Mesenteric fat pad (tissue), 1 donor: Measurements from ENCODE around the gene NTF3. TPM values are rescaled to one million over a fixed set of nuclear protein-coding genes. Genes with fewer than 3 reads are reported as not detected.

Experiments used
- DNase-seq: peaks from one replicate; pipeline ENCODE4 v3.0.0-alpha.2; 2020; ENCODE audit warnings: low spot score
- long read RNA-seq: library from polyadenylated mRNA; unstranded; transcript quantifications from one replicate; pipeline ENCODE4 v2.0.0, GENCODE V29; 2020
- total RNA-seq: library from RNA; stranded (reverse); fragmentation: NEBNext Ultra II Directional; extraction: Animal tissue kit (Norgen Biotek cat#: 25700); gene quantifications from one replicate; pipeline ENCODE4 v1.2.1, GENCODE V29; 2021
- donor health status: DM: yes; HTN: yes; CAD: no.

NTF3 gene
- 0.84 TPM for total RNA-seq
- long read RNA-seq, partial matches to known transcripts = 0 of 2 reads
- long read RNA-seq, other reads (novel, unspliced or antisense) = 0 of 2 reads

GRCh38 chr12:5432011-5432400 is at the start of gene NTF3:
TSS of gene NTF3 (plus strand) at chr12:5432108. CDS start at chr12:5432325, 217 bp downstream.
- DNase-seq = no peak

- no peak for DNase-seq
These were observed 47.9 kb upstream of the NTF3 start for GRCh38 chr12:5384015-5384414.

GRCh38 chr12:5388581-5389535 is 43.0 kb upstream of the NTF3 start:
- no peak for DNase-seq

GRCh38 chr12:5390174-5390799 is 41.6 kb upstream of the NTF3 start:
- no peak for DNase-seq

- DNase-seq = no peak
These were observed 40.3 kb upstream of the NTF3 start for GRCh38 chr12:5391653-5392052.

GRCh38 chr12:5392961-5393360 is 38.9 kb upstream of the NTF3 start:
- no peak for DNase-seq

- no peak for DNase-seq
These were observed 36.3 kb upstream of the NTF3 start for GRCh38 chr12:5395443-5396271.

GRCh38 chr12:5396541-5396940 is 35.4 kb upstream of the NTF3 start:
- DNase-seq = no peak

GRCh38 chr12:5399266-5399665 is 32.6 kb upstream of the NTF3 start:
- no peak for DNase-seq

- no peak for DNase-seq
These were observed 29.6 kb upstream of the NTF3 start for GRCh38 chr12:5402009-5402935.

- DNase-seq = no peak
These were observed 28.5 kb upstream of the NTF3 start for GRCh38 chr12:5403411-5403810.

GRCh38 chr12:5407034-5407856 is 24.7 kb upstream of the NTF3 start:
- no peak for DNase-seq

GRCh38 chr12:5409619-5410018 is 22.3 kb upstream of the NTF3 start:
- no peak for DNase-seq

GRCh38 chr12:5416571-5416970 is 15.3 kb upstream of the NTF3 start:
- no peak for DNase-seq

- no peak for DNase-seq
These were observed 14.4 kb upstream of the NTF3 start for GRCh38 chr12:5417500-5417899.

- no peak for DNase-seq
These were observed 3.3 kb upstream of the NTF3 start for GRCh38 chr12:5428332-5429221.

GRCh38 chr12:5429741-5430557 is 2.0 kb upstream of the NTF3 start:
- no peak for DNase-seq
